ENCODE data around the gene TRIM71.
A peak's percentile ranks its signal among the peaks of the same experiment; 100 is the strongest.
"Not testable (repeated sequence)": the region's sequence is repeated elsewhere in the genome, so short reads cannot be mapped to it uniquely, and the experiment has no call there.

Gene TRIM71

DNA sequence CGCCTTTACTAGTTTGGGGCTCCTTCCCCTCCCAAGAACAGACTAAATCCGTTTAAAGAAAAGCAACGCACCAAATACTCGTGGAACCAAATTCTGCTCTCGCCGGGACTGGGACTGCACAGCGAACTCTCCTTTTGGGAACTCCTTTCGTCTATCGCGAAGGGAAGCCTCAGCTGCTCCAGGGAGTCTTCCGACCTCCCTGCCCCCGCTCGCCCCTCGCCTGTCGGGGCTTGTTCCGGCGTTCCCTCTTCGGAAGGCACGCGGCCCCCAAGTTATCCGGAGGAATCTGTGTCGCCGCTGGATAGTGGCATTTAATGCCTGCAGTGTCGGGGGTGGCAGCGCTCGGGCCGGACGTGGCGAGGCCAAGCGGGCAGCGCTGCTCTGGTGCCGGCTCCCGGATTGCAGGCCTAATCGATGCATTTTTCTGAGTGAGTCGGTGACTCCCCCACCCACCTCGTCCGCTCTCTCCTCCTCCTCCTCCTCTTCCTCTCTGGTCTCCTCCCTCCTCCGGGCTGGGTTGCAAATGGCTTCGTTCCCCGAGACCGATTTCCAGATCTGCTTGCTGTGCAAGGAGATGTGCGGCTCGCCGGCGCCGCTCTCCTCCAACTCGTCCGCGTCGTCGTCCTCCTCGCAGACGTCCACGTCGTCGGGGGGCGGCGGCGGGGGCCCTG lies at the start of gene TRIM71:
TSS of gene TRIM71 (plus strand) at position 440 of the 671 bp plus-strand sequence. CDS start at position 524, 84 bp downstream.
- Histone ChIP-seq H3K9me3 (ENCODE audit: control insufficient read depth, insufficient read depth, low read length) (no peaks in the 10 kb centered on the region), H3K4me1 (ENCODE audit: control insufficient read depth, insufficient read depth, low read length) (peaks cover 8% of the 10 kb centered on the region), H3K9ac (ENCODE audit: low read depth, low read length) (peak within 1 kb of the TSS; percentile 100), H3K27me3 (ENCODE audit: control insufficient read depth, insufficient read depth, low read length) (no peaks in the 10 kb centered on the region), H3K36me3 (ENCODE audit: control insufficient read depth, insufficient read depth, low read length) (peaks cover 52% of the 10 kb centered on the region), H3K4me3 (ENCODE audit: low read depth, low read length) (peak within 1 kb of the TSS; percentile 98)

DNA sequence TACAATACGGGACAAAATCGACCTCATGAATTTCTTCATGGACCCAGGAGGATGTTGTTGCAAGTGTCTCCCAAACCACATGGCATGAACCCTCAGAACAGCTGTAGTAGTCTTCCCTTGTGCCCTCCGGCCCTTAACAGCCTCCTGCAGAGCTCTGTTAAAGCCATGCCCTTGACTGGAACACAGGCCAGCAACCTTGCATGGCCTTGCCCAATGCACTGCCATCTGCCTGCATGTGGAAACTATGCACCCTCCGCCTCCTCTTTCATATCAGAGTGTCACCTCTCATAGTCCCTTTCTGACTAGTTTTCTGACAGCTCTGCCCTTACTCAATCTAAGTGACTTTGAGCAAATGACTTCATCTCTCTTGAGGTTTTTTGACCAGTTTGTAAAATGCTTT lies 39.4 kb upstream of the TRIM71 start:
- peaks cover 2% of the 10 kb centered on the region for H3K36me3 ChIP-seq (ENCODE audit: control insufficient read depth, insufficient read depth, low read length)
- H3K9ac ChIP-seq (ENCODE audit: low read depth, low read length): no peak overlapping the region
- H3K27me3 ChIP-seq (ENCODE audit: control insufficient read depth, insufficient read depth, low read length): no peaks in the 10 kb centered on the region
- no peak overlapping the region for H3K4me3 ChIP-seq (ENCODE audit: low read depth, low read length)
- no peaks in the 10 kb centered on the region for H3K9me3 ChIP-seq (ENCODE audit: control insufficient read depth, insufficient read depth, low read length)
- H3K4me1 ChIP-seq (ENCODE audit: control insufficient read depth, insufficient read depth, low read length): peaks cover 18% of the 10 kb centered on the region

DNA sequence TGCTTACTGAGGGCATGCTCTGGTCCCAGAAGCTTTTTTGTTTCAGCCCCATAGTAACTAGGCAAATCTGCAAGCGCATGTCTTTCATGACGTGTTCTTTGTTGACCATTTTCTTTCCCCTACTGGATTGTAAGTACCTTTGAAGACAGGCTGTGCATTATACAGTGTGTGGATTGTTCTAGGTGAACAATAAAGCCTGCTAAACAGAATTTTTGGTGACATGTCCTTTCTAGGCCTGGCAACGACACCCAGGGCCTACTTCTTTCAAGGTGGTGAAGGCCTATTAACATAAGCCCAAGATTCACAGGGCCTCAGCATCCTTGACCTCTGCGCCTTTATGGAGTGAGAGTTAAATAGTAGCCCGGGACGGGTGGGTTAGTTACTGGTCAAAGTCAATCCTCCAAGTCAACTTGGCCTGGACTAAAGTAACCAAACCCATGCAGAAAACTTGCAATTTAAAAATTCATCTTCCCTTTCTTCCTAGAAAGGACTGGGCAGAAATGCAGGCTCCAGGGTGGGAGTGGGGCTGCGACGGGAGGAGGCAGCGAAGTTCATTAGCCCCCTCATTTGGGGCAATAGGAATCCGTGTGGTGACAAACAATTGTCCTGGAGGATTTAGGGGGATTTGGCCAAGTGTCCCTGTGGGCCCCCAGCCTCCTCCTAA lies 37.6 kb upstream of the TRIM71 start:
- no peaks in the 10 kb centered on the region for H3K36me3 ChIP-seq (ENCODE audit: control insufficient read depth, insufficient read depth, low read length)
- no peaks in the 10 kb centered on the region for H3K9me3 ChIP-seq (ENCODE audit: control insufficient read depth, insufficient read depth, low read length)
- H3K4me3 ChIP-seq (ENCODE audit: low read depth, low read length): no peak overlapping the region
- H3K4me1 ChIP-seq (ENCODE audit: control insufficient read depth, insufficient read depth, low read length): peaks cover 18% of the 10 kb centered on the region
- H3K9ac ChIP-seq (ENCODE audit: low read depth, low read length): peak overlapping the region; percentile 13
- no peaks in the 10 kb centered on the region for H3K27me3 ChIP-seq (ENCODE audit: control insufficient read depth, insufficient read depth, low read length)

DNA sequence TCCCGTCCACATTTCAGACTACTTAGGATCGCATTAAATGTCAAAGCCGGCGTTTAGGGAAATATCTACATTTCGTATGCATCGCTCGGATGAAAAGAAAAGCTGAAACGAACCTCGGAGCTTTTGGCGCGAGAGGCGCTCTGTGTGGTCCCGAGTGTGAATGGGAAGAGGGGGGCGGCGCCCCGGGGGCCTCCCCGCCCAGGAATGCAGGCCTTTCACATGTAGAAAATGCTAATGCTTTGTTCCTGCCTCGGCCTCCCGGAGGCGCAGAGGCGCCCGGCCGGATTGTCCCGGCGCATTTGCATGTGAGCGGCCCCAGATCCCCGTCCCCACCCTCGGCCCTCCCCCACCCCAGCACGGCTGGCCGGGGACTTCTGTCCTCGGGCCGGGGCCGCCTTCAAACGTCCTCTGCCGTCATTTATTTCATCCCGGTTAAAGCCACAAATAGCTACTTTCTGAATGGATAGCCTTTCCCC lies 37.0 kb upstream of the TRIM71 start:
- peak overlapping the region; percentile 91 for H3K9ac ChIP-seq (ENCODE audit: low read depth, low read length)

DNA sequence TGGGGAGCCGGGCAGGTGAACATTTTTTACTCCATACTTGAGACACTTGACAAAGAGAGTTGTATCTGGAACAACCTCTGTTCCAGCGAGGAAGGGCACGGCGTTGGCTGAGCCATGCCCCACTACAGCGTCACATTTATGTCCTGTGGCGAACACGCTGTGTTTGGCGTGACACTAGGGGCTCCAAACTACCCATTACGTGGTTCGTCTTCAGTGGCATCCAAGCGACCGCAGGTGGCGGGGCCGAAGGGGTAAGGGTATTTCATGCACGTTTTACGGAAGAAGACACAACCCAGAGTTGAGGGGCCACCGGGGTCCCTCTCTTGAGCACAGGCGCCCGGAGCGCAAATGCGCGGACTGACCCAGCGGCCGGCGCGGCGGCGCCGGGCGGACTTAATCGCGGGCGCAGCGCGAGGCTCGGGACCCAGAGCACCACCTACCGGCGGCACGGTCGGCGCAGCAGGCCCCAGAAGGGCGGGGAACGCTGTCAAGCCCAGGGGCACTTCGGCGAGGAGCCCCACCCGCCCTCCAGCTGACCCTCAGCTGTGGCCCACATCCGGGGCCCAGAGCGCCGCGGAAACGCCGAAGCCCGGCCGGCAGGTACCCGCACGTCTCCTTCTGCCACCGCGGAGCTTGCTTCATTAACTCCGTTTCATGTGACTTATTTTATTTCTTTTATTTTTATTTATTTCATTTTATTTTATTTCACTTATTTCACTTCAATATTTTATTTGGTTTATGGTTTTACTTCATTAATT lies 36.4 kb upstream of the TRIM71 start:
- peak overlapping the region; percentile 84 for H3K4me3 ChIP-seq (ENCODE audit: low read depth, low read length)
- peak overlapping the region; percentile 91 for H3K9ac ChIP-seq (ENCODE audit: low read depth, low read length)
- no peaks in the 10 kb centered on the region for H3K9me3 ChIP-seq (ENCODE audit: control insufficient read depth, insufficient read depth, low read length)
- H3K36me3 ChIP-seq (ENCODE audit: control insufficient read depth, insufficient read depth, low read length): no peaks in the 10 kb centered on the region
- peaks cover 18% of the 10 kb centered on the region for H3K4me1 ChIP-seq (ENCODE audit: control insufficient read depth, insufficient read depth, low read length)
- H3K27me3 ChIP-seq (ENCODE audit: control insufficient read depth, insufficient read depth, low read length): no peaks in the 10 kb centered on the region

More for the DNA sequence above, 37.0 kb upstream of the TRIM71 start:
- Histone ChIP-seq H3K4me3 (ENCODE audit: low read depth, low read length) (peak overlapping the region; percentile 84), H3K4me1 (ENCODE audit: control insufficient read depth, insufficient read depth, low read length) (peaks cover 18% of the 10 kb centered on the region), H3K9me3 (ENCODE audit: control insufficient read depth, insufficient read depth, low read length) (no peaks in the 10 kb centered on the region), H3K36me3 (ENCODE audit: control insufficient read depth, insufficient read depth, low read length) (no peaks in the 10 kb centered on the region), H3K27me3 (ENCODE audit: control insufficient read depth, insufficient read depth, low read length) (no peaks in the 10 kb centered on the region)

DNA sequence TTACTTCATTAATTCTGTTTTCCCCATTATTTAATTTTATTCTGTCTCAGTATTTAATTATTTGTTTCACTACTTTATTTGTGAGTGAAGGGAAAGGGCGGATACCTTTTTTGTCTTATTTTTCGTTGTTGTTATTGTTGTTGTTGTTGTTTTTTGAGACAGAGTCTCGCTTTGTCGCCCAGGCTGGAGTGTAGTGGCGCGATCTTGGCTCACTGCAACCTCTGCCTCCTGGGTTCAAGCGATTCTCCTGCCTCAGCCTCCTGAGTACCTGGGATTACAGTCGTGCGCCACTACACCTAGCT lies 35.9 kb upstream of the TRIM71 start:
- Histone ChIP-seq H3K4me1 (ENCODE audit: control insufficient read depth, insufficient read depth, low read length) (peaks cover 18% of the 10 kb centered on the region), H3K9ac (ENCODE audit: low read depth, low read length) (peak overlapping the region; percentile 37), H3K4me3 (ENCODE audit: low read depth, low read length) (peak overlapping the region; percentile 84)
- not testable (repeated sequence) for H3K9me3 ChIP-seq (ENCODE audit: control insufficient read depth, insufficient read depth, low read length); H3K27me3 ChIP-seq (ENCODE audit: control insufficient read depth, insufficient read depth, low read length); H3K36me3 ChIP-seq (ENCODE audit: control insufficient read depth, insufficient read depth, low read length)

DNA sequence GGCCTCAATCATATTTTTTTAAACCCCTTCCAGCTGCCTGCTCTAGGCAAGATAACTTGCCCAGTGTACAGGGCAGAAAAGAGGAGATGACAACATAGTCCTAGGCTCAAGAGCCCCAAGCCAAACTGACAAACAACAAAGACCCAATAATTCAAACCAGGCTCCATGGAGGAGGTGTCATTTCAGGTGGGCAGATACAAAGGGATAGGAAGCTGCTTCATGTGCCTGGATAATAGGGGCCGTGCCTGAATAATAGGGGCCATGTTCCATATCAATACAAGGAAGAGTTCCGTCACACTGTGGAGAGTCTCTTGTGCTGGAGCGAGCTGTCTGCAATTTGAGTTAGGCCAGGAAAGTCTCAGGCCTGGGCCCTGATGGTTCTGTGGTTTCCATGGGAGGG lies 35.4 kb upstream of the TRIM71 start:
- Histone ChIP-seq H3K4me3 (ENCODE audit: low read depth, low read length) (peak overlapping the region; percentile 84), H3K27me3 (ENCODE audit: control insufficient read depth, insufficient read depth, low read length) (no peaks in the 10 kb centered on the region), H3K4me1 (ENCODE audit: control insufficient read depth, insufficient read depth, low read length) (peaks cover 18% of the 10 kb centered on the region), H3K9ac (ENCODE audit: low read depth, low read length) (no peak overlapping the region), H3K9me3 (ENCODE audit: control insufficient read depth, insufficient read depth, low read length) (no peaks in the 10 kb centered on the region), H3K36me3 (ENCODE audit: control insufficient read depth, insufficient read depth, low read length) (no peaks in the 10 kb centered on the region)

DNA sequence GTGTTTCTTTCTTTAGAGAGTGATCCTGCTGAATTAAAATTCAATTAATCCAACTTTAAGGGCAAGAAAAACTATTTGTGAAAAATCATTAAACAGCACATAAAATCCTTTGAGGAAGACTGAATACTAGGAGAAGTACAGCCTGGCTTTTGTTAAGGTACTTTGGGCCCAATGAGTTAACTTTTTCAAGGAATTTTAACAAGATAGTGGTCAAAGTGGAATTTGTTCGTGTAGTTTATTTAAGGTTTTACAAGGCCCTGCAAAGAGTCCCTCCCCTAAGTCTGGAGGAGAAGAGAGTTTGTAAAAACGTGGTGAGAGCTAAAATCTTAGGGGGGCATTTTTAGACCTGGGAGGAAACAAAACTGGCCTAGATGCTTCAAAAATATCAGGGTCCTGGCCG lies 26.0 kb upstream of the TRIM71 start:
- Histone ChIP-seq H3K4me1 (ENCODE audit: control insufficient read depth, insufficient read depth, low read length) (no peaks in the 10 kb centered on the region), H3K9ac (ENCODE audit: low read depth, low read length) (no peak overlapping the region)

DNA sequence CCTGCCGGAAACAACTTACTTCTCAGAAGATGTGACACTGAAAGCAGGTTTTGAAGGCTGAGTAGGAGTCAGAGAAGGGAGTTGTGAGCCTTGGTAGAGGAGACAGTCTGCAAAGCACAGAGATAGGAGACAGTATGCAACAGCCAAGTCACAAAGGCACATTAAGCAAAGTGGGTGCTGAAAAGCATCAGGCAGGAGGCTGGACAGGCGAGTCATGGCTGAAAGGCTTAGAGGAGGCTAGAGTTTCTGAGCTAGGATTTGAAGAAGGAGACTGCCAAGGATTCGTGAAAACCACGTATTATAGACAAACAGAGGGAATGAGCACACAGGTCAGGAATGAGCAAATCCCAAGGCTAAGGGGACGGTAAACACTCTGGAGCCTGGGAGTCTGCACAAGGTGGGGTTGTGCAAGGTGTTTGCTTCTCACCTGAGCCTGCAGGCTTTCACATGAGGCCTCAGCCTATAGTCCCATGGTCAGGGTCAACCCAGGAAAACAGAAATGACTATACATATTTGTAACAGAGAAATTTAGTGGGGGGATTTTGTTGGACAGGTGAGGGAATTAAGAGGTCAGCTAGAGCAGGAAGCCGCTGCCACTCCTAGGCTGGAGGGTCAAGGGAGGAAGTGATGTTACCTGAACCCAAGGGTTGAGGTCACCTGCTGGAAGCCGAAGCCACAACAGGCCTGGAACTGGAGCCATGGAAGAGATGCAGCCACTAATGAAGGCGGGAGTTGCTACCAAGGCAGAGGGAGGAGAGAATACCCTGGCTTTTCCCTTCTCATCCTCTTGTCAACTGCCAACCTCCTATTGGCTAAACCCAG lies 23.1 kb upstream of the TRIM71 start:
- H3K4me3 ChIP-seq (ENCODE audit: low read depth, low read length): no peak overlapping the region
- H3K9ac ChIP-seq (ENCODE audit: low read depth, low read length): no peak overlapping the region

More for the DNA sequence above, 26.0 kb upstream of the TRIM71 start:
- peaks cover 2% of the 10 kb centered on the region for H3K36me3 ChIP-seq (ENCODE audit: control insufficient read depth, insufficient read depth, low read length)
- H3K9me3 ChIP-seq (ENCODE audit: control insufficient read depth, insufficient read depth, low read length): no peaks in the 10 kb centered on the region
- H3K27me3 ChIP-seq (ENCODE audit: control insufficient read depth, insufficient read depth, low read length): no peaks in the 10 kb centered on the region
- no peak overlapping the region for H3K4me3 ChIP-seq (ENCODE audit: low read depth, low read length)

DNA sequence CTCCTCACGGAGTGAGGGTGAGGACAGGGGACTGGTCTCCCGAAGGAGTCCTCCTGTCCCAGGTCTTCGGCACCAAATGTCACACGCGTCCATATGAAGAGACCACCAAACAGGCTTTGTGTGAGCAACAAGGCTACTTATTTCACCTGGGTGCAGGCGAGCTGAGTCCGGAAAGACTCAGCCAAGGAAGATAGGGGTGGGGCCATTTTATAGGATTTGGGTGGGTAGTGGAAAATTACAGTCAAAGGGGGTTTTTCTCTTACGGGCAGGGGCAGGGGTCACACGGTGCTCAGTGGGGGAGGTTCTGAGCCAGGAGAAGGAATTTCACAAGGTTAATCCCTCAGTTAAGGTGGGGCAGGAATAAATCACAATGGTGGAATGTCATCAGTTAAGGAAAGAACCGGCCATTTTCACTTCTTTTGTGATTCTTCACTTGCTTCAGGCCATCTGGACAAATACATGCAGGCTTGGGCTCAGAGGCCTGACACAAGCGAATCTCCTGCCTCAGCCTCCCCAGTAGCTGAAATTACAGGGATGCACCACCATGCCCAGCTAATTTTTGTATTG lies 21.3 kb upstream of the TRIM71 start:
- H3K9ac ChIP-seq (ENCODE audit: low read depth, low read length); H3K36me3 ChIP-seq (ENCODE audit: control insufficient read depth, insufficient read depth, low read length); H3K9me3 ChIP-seq (ENCODE audit: control insufficient read depth, insufficient read depth, low read length); H3K27me3 ChIP-seq (ENCODE audit: control insufficient read depth, insufficient read depth, low read length); H3K4me1 ChIP-seq (ENCODE audit: control insufficient read depth, insufficient read depth, low read length); H3K4me3 ChIP-seq (ENCODE audit: low read depth, low read length): not testable (repeated sequence)

More for the DNA sequence above, 23.1 kb upstream of the TRIM71 start:
- Histone ChIP-seq H3K27me3 (ENCODE audit: control insufficient read depth, insufficient read depth, low read length) (no peaks in the 10 kb centered on the region), H3K36me3 (ENCODE audit: control insufficient read depth, insufficient read depth, low read length) (peaks cover 2% of the 10 kb centered on the region), H3K4me1 (ENCODE audit: control insufficient read depth, insufficient read depth, low read length) (no peaks in the 10 kb centered on the region), H3K9me3 (ENCODE audit: control insufficient read depth, insufficient read depth, low read length) (no peaks in the 10 kb centered on the region)

DNA sequence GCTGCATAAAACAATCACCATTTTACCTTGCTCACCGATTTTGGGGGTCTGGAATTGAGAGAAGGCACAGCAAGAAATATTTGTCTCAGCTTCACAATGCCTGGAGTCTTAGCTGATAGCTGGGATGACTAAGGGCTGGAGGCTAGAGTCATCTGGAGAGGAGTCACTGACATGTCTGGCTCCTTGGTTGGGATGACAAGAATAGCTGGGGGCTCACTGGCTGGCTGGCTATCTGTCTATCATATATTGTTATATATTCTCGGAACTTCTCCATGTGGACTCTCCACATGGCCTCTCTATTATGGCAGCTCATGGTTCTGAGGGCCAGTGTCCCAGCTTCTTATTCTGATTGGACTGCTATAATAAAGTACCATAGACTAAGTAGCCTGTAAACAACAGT lies 20.0 kb upstream of the TRIM71 start:
- peaks cover 2% of the 10 kb centered on the region for H3K36me3 ChIP-seq (ENCODE audit: control insufficient read depth, insufficient read depth, low read length)
- H3K9me3 ChIP-seq (ENCODE audit: control insufficient read depth, insufficient read depth, low read length): no peaks in the 10 kb centered on the region
- no peak overlapping the region for H3K4me3 ChIP-seq (ENCODE audit: low read depth, low read length)
- H3K4me1 ChIP-seq (ENCODE audit: control insufficient read depth, insufficient read depth, low read length): peaks cover 6% of the 10 kb centered on the region
- H3K9ac ChIP-seq (ENCODE audit: low read depth, low read length): no peak overlapping the region
- no peaks in the 10 kb centered on the region for H3K27me3 ChIP-seq (ENCODE audit: control insufficient read depth, insufficient read depth, low read length)

Data from iPS-15b (cell line).